Medulla oblongata (tissue), 1 donor: ENCODE results near the gene CCDC9.
"Not testable (repeated sequence)": the region's sequence is repeated elsewhere in the genome, so short reads cannot be mapped to it uniquely, and the experiment has no call there.

Experiments used
- DNase-seq: peaks from one replicate; pipeline ENCODE4 v3.0.0-alpha.2; 2015; ENCODE audit errors: extremely low spot score

Gene CCDC9

GRCh38 chr19:47261946-47262793 lies 5.8 kb downstream of the CCDC9 start:
- DNase-seq = not testable (repeated sequence)

- DNase-seq = no peak
Observed at GRCh38 chr19:47264629-47265028, 8.3 kb downstream of the CCDC9 start.

- DNase-seq = no peak
Observed at GRCh38 chr19:47266401-47266941, 10.1 kb downstream of the CCDC9 start.

- peak; percentile 85 for DNase-seq
Observed at GRCh38 chr19:47267350-47267759, 11.0 kb downstream of the CCDC9 start.

- DNase-seq = no peak
Observed at GRCh38 chr19:47268028-47268427, 11.7 kb downstream of the CCDC9 start.

- no peak for DNase-seq
Observed at GRCh38 chr19:47269596-47269995, 13.3 kb downstream of the CCDC9 start.

- DNase-seq = no peak
Observed at GRCh38 chr19:47270408-47270807, 14.1 kb downstream of the CCDC9 start.

- no peak for DNase-seq
Observed at GRCh38 chr19:47271949-47272348, 15.6 kb downstream of the CCDC9 start.

GRCh38 chr19:47272448-47273312 lies 16.4 kb downstream of the CCDC9 start:
- DNase-seq = no peak

GRCh38 chr19:47273313-47274070 lies 17.2 kb downstream of the CCDC9 start:
- DNase-seq = peak; percentile 92

GRCh38 chr19:47274071-47274890 lies 18.0 kb downstream of the CCDC9 start, which contains the start of gene INAFM1:
INAFM1 (plus strand) TSS chr19:47274885; CDS start chr19:47274920, 35 bp downstream.
- DNase-seq = peak; percentile 93

GRCh38 chr19:47274891-47275761 lies 18.8 kb downstream of the CCDC9 start:
- no peak for DNase-seq

- DNase-seq = no peak
Observed at GRCh38 chr19:47275791-47276461, 19.6 kb downstream of the CCDC9 start.

GRCh38 chr19:47276513-47276912 lies 20.2 kb downstream of the CCDC9 start:
- not testable (repeated sequence) for DNase-seq

- DNase-seq = no peak
Observed at GRCh38 chr19:47280183-47280797, 24.0 kb downstream of the CCDC9 start.

GRCh38 chr19:47283405-47284059 lies 27.2 kb downstream of the CCDC9 start:
- DNase-seq = no peak

- peak; percentile 68 for DNase-seq
Observed at GRCh38 chr19:47284324-47284899, 28.1 kb downstream of the CCDC9 start.

GRCh38 chr19:47296036-47296435 lies 39.7 kb downstream of the CCDC9 start:
- peak; percentile 91 for DNase-seq
